LNCaP clone FGC (cell line): Measurements from ENCODE around the gene FCER2.

ENCODE experiments used
- DNase-seq: peaks from one replicate; pipeline ENCODE4 v3.0.0-alpha.2; 2011; ENCODE audit warnings: low read depth
- H3K4me3 ChIP-seq: 2 replicates; pipeline ENCODE4 v1.5.1; 2011; ENCODE audit warnings: mild to moderate bottlenecking, low read depth, low read length, control low read depth
- TF ChIP-seq, protein P1 (sequence below): IDR thresholded peaks from 2 replicates; pipeline ENCODE4 v1.5.1; 2012; ENCODE audit warnings: mild to moderate bottlenecking; ENCODE audit not compliant: control insufficient read depth, insufficient read depth; ENCODE audit errors: extremely low read depth

Gene FCER2

DNA sequence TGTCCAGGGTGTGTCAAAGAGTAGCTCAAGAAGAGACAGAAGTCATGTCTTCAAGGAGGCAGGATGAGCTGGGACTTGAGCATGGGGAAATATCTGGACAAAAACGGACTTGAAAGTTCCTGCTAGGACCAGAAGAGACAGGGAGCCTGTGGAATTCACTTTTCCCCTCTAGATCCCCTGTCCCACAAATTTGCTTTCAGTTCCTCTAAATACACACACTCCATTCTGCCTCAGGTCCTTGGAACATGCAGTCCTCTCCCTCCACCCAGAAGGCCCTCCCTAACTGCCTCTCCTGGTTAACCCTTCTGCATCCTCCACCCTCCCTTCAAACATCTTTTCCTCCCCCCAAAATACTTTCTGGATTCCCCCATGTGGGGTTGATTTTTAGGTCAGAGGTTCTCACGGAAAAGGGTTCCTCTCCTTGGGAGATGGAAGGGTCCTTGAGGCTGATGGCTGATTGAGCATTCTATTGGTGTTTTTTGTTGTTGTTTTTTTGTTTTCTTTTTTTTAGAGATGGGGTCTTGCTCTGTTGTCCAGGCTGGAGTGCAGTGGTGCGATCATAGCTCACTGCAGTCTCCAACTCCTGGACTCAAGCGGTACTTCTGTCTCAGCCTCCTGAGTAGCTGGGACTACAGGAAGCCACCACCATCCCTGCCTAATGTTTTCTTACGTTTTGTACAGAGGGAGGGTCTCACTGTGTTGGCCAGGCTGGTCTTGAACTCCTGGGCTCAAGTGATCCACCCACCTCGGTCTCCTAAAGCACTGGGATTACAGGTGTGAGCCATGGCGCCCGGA, 40.0 kb downstream of the FCER2 start:
- no peak for DNase-seq
- TF ChIP-seq, protein P1, sequence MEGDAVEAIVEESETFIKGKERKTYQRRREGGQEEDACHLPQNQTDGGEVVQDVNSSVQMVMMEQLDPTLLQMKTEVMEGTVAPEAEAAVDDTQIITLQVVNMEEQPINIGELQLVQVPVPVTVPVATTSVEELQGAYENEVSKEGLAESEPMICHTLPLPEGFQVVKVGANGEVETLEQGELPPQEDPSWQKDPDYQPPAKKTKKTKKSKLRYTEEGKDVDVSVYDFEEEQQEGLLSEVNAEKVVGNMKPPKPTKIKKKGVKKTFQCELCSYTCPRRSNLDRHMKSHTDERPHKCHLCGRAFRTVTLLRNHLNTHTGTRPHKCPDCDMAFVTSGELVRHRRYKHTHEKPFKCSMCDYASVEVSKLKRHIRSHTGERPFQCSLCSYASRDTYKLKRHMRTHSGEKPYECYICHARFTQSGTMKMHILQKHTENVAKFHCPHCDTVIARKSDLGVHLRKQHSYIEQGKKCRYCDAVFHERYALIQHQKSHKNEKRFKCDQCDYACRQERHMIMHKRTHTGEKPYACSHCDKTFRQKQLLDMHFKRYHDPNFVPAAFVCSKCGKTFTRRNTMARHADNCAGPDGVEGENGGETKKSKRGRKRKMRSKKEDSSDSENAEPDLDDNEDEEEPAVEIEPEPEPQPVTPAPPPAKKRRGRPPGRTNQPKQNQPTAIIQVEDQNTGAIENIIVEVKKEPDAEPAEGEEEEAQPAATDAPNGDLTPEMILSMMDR, result no peak
- H3K4me3 ChIP-seq, result no peak overlapping the region

DNA sequence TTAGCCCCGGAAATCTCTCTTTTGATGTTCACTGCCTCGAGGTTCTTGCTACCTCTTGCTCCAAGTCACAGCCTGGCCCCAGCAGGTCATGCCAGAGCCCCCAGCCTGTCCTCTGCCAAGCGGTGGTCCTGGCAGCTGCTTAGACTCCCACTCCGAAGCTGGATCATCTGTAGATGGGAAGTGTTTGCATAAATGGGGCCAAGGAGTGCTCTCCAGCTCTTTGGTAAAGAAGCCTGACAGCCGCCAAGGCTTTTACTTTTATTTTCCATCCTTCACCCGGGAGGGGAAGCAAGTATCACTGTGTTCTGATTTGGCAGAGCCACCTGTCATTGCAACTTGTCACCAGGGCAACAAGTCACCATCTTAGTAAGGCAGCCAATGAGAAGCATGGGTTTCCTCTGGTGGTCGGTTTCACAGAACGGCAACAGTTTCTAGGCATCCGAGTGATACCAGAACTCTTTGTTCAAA, 43.7 kb downstream of the FCER2 start:
- TF ChIP-seq, protein P1, result no peak
- no peak for DNase-seq
- H3K4me3 ChIP-seq, result no peak overlapping the region

DNA sequence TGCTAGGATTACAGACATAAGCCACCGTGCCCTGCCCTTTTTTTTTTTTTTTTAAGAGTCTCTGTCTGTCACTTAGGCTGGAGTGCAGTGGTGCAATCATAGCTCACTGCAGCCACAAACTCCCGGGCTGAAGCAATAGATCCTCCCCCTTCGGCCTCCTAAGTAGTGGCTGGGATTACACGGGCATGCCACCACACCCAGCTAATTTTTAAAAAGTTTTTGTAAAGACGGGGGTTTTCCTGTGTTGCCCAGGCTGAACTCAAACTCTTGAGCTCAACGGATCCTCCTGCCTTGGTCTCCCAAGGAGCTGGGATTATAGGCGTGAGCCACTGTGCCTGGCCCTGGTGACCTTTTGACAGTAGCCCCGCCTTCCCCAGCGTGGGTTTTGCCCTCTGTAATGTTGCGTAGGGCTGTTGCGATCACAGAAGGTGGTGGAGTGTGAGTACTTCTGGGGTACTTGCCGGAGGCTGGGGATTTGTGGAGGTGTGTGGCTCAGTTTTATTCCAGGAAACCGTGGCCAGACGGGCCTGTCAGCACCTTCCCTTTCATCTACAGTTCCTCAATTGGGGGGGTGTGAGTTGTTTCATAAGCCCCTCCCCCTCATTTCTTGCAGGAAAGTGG, 44.7 kb downstream of the FCER2 start:
- no peak for DNase-seq
- TF ChIP-seq, protein P1, result no peak
- no peak overlapping the region for H3K4me3 ChIP-seq

DNA sequence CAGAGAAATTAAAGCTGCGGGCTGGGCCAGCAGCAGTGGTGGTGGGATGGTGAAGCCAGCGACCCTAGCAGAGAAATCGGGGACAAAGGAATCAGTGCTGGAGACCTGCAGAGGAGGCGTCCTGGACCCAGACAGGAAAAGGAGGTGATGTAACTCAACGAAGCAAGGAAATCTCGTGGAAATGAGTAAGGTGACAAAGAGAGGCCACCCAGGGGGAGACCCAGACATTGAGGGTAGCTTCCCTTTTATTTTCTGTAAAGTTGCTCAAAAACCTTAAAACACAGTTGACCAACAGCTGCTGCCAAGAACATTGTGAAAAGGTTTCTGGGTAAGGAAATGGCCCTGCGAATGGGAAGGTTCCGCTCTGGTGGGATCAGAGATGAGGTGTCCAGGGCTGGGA, 46.4 kb downstream of the FCER2 start:
- TF ChIP-seq, protein P1, result no peak
- H3K4me3 ChIP-seq, result no peak overlapping the region
- DNase-seq, result no peak

GRCh38 chr19:7654401-7654800, 47.5 kb downstream of the FCER2 start:
- H3K4me3 ChIP-seq, result no peak overlapping the region
- TF ChIP-seq, protein P1, result no peak
- DNase-seq, result no peak

GRCh38 chr19:7652061-7652641, 49.8 kb downstream of the FCER2 start:
- TF ChIP-seq, protein P1, result peak; percentile 75
- H3K4me3 ChIP-seq, result peak overlapping the region; percentile 35
- DNase-seq, result peak; percentile 86
